Stimulated activated CD4-positive, alpha-beta T cell treated with anti-CD3 and anti-CD28 coated beads, Interleukin-1b, Interleukin-23, amount 100 ng/mL, for 24 hours (primary cell): ENCODE data around the gene TVP23C.

ENCODE experiments used
- DNase-seq, 4 experiments: peaks; one replicate each; pipeline ENCODE4 v3.0.0-alpha.2; 2020; ENCODE audit warnings: low read depth in 4 of 4, low spot score in 1 of 4

TVP23C gene

GRCh38 chr17:15496735-15497670, 66.3 kb downstream of the TVP23C start:
- no peak for DNase-seq

- DNase-seq = no peak
Measured at GRCh38 chr17:15494821-15495220, 68.5 kb downstream of the TVP23C start.

GRCh38 chr17:15493693-15494035, 69.6 kb downstream of the TVP23C start:
- no peak for DNase-seq

DNA sequence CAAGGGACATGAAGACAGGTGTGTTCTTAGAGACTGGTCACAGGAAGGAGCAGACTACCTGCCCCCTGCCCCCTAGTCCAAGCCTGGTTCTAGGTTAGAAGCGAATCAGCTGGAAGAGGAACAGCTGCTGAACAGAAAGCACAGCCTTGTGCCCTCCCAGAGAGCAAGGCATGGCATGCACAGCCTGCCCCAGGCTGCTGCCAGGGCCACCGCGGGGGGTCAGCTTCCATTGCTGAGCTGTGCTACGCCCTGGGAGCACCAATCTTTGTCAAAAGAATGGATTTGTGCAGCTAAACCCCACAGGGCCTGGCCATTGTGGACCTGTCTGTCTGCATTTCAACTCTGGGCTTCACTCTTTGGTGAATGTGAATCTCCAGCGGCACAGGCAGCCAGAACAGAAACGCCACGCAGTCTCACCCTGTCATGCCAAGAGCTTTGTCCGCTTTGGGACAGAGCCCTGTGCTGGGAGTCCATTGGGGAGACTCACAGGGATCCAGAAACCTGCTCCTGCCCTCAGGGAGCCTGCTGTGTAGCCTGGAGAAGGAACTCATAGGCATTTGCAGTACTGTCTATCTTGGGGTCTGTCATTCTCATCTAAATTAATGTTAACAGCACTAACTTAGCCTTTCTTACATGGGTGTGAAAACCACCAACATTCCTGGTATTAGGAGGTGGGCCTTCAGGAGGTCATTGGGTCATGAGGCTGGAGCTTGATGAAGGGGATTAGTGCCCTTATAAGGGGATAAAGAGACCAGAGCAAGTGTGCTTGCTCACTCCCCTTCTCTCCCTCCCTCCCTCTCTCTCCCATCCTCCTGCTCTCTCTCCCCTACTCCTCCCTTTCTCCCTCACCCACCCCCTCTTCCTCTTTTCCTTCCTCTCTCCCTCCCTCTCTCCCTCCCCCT, 70.2 kb downstream of the TVP23C start:
- no peak for DNase-seq

DNA sequence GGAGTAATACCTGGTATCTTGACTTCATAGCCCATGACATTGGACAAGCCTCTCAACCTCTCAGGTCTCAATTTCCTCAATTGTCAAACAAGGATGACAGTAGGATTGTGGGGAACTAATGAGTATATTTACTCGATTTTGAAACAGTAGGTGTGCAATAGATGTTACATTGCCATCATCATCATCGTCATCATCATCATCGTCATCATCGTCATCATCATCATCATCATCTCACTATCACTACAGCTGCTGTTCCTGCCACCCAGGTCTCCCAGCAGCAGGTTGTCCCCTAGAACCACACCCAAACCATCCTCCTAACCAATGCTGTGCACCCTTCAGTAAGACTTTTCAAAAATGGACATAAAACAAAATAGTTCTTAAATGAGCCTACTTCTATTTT, 71.1 kb downstream of the TVP23C start:
- DNase-seq = no peak

GRCh38 chr17:15490634-15491261, 72.5 kb downstream of the TVP23C start:
- no peak for DNase-seq

DNA sequence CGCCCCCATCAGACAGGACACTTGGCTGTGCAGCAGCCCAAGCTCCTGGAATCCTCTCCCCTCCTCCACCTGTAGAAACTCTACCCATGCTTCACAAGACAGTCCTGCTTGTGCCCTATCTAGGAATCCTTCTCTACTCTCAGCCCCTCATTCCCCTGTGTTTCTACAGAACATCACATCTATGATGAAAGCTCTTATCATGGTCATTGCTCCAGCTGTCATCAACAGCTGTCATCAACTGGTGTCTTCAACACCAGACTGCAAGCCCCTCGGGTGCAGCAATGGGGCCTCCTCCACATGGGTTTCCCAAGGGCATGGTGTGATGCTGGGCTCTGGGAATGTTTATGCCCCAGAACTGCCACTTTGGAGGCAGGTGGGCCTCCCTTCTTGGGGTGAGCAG, 74.7 kb downstream of the TVP23C start:
- no peak for DNase-seq

- no peak for DNase-seq
Measured at GRCh38 chr17:15485045-15485444, 78.2 kb downstream of the TVP23C start.

GRCh38 chr17:15483431-15483830, 79.9 kb downstream of the TVP23C start:
- no peak for DNase-seq

- DNase-seq = no peak
Measured at GRCh38 chr17:15482476-15482875, 80.8 kb downstream of the TVP23C start.

DNA sequence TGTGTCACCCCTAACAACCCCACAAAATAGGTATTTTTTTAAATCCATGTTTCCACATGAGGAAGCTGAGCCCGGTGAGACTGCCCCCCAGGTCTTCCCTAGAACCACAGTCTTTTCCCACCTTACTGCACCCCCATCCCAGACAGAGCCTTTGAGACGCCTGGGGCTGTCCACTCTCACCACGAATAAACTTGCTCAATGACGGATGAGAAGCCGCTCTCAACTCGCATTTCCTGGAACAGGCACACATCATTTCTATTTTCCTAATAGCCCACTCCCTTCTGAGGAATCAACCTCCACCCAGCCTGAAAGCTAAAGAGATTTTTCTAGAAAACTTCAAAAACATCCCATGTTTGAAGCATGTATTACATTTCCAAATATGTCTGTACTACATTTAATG, 81.8 kb downstream of the TVP23C start:
- no peak for DNase-seq

- DNase-seq = no peak
Measured at GRCh38 chr17:15480204-15480603, 83.1 kb downstream of the TVP23C start.

- no peak for DNase-seq
Measured at GRCh38 chr17:15479703-15480102, 83.6 kb downstream of the TVP23C start.

DNA sequence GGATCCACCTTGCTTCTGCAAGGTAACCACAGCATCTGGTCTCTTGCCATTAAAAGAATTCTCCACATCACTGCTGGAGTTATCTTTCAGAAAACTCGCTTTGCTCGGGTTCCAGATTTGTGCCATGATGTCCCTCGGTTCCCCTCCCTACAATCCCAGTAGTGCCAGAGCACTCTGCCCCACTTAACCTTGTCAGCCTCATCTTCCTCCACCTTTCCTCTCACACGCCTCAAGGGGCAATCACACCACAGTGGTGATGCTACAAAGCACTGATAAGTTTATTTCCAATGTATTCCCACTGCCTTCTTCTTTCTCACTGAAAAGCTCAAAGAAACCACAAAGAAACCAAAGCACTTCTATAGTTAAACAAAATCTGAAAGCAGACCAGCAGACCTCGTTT, 84.4 kb downstream of the TVP23C start:
- DNase-seq = no peak

DNA sequence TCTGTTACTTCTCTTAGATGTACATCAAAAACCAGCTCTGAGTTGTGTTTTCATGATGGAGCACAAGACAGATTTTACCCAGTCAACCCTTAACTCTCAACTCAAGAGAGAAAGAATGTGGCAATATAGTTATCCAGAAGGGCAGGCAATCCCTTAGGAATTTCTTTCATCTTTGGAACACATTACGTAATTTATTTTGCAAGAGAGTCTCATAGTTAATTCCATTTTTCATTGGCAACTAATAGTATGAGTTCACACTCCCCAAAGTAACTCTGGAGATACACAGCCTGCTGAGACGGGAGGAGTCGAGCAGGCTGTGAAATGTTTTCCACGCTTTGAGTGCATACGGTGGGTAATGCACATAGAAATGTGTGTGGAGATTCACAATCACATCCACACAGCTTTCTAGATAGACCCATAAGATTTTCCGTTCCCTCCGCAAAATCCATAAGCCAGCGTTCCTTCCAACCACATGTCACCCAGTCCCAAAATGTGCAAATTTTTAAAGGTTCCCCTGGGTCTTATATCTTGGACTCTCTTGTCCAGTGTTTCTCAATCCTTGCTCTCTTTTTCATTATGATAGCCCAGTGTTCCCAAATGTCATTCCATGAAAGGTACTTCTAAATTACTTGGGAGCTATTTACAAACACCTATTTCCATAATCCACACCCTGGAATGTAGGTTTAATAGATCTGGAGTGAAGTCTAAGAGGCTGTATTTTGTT, 87.5 kb downstream of the TVP23C start:
- DNase-seq = no peak

DNA sequence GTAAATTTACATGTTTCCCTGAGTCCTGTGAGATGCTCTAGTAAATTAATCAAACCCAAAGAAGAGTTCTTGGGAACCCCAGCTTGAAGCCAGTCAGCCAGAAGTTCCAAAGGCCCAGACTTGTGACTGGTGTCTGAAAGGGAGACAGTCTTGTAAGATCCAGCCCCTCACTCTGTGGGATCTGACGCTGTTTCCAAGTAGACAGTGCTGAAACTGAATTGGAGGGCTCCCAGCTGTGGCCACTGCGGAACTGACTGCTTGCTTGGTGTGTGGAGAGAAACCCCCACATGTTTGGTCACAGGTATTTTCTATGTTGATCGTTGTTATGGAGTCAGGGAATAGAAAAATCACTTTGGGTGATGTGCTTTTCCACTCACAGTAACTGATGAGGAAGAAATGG, 90.4 kb downstream of the TVP23C start:
- no peak for DNase-seq

DNA sequence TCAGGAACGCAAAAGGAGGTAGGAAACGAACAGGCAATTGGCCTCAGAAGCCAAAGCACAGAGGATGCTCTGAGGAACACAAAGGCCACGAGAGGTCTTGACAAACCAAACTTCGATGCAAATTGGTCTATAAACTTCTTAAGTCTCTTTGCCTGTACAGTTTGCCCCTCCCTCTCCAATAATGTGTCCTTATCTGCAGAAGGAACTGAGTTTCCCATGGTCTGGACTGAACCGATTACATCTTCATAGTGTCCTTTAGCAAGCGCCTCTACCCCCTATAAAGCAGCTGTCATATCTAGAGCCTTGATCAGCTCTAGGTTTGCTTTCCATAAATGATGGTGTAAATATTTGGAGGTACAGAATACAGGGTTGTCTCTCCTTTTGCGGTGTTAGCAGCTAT, 92.7 kb downstream of the TVP23C start:
- no peak for DNase-seq

- DNase-seq = no peak
Measured at GRCh38 chr17:15469260-15469659, 94.0 kb downstream of the TVP23C start.

DNA sequence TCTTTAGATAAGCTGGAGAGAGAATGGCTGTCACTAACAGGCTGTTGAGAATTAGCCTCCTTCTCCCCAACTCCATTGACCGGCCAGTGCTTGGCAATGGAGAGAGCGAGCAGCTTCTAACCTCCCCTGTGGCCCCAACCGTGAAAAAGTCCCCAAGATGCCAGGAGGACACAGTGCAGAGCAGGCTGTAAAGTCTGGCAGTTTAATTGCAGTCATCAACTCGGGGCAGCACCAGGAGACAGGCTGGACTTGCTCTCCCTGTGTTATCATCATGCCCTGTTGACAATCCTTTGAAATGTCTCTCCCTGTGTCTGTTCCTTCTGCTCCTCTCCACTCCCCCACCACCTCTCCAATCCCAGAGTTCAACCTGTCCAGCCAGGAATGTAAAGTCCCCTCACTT, 95.2 kb downstream of the TVP23C start:
- DNase-seq = no peak

- DNase-seq = no peak
Measured at GRCh38 chr17:15467592-15467991, 95.7 kb downstream of the TVP23C start, which contains the start of gene CDRT4. TSS of gene CDRT4 (minus strand) at chr17:15467621. CDS start at chr17:15440238, 27,383 bp downstream.

- DNase-seq = no peak
Measured at GRCh38 chr17:15466131-15466530, 97.2 kb downstream of the TVP23C start.
